HEK293T (cell line): ENCODE results near the gene CTDSPL.
"Not testable (repeated sequence)": the region's sequence is repeated elsewhere in the genome, so short reads cannot be mapped to it uniquely, and the experiment has no call there.

Experiments used
- CTCF ChIA-PET: fragments of 350-600 bp; formaldehyde crosslinking; extraction: SDS; loops from one replicate; lab custom pipeline; 2021; ENCODE audit warnings: antibody characterized with exemption, inconsistent platforms; lab: Yijun Ruan, JAX
- POLR2A ChIA-PET: fragments of 350-600 bp; formaldehyde crosslinking; extraction: SDS; loops from one replicate; lab custom pipeline; 2020; ENCODE audit warnings: antibody characterized with exemption, inconsistent platforms; lab: Yijun Ruan, JAX
- DNase-seq: peaks from one replicate; pipeline ENCODE4 v3.0.0; 2012; ENCODE audit warnings: mixed read lengths; ENCODE audit errors: extremely low spot score
- ARNT ChIP-seq: fragments of 450-650 bp; IDR thresholded peaks from 2 replicates; pipeline ENCODE4 v1.6.1; 2017; ENCODE audit warnings: mild to moderate bottlenecking
- BHLHE40 ChIP-seq: fragments of 450-650 bp; IDR thresholded peaks from 2 replicates; pipeline ENCODE4 v1.6.1; 2016; ENCODE audit warnings: mild to moderate bottlenecking, moderate library complexity, borderline replicate concordance
- CTBP1 ChIP-seq: fragments of 450-650 bp; IDR thresholded peaks from 2 replicates; pipeline ENCODE4 v1.6.1; 2016; ENCODE audit warnings: borderline replicate concordance
- ELF4 ChIP-seq: fragments of 450-650 bp; IDR thresholded peaks from 2 replicates; pipeline ENCODE4 v1.6.1; 2017; ENCODE audit warnings: antibody characterized with exemption
- FOXA1 ChIP-seq: fragments of 450-650 bp; IDR thresholded peaks from 2 replicates; pipeline ENCODE4 v1.6.1; 2016; ENCODE audit warnings: mild to moderate bottlenecking
- FOXK2 ChIP-seq: fragments of 450-650 bp; IDR thresholded peaks from 2 replicates; pipeline ENCODE4 v1.6.1; 2016; ENCODE audit warnings: mild to moderate bottlenecking
- FOXM1 ChIP-seq: fragments of 450-650 bp; IDR thresholded peaks from 2 replicates; pipeline ENCODE4 v1.6.1; 2017; ENCODE audit warnings: mild to moderate bottlenecking, borderline replicate concordance
- HDGF ChIP-seq: fragments of 450-650 bp; IDR thresholded peaks from 2 replicates; pipeline ENCODE4 v1.6.1; 2017; ENCODE audit warnings: antibody characterized with exemption, borderline replicate concordance
- L3MBTL2 ChIP-seq: fragments of 450-650 bp; conservative IDR thresholded peaks from 2 replicates; pipeline ENCODE4 v1.6.1; 2016; ENCODE audit warnings: mild to moderate bottlenecking
- LEF1 ChIP-seq: fragments of 450-650 bp; IDR thresholded peaks from 2 replicates; pipeline ENCODE4 v1.6.1; 2017; ENCODE audit warnings: mild to moderate bottlenecking, borderline replicate concordance
- NFRKB ChIP-seq: fragments of 450-650 bp; IDR thresholded peaks from 2 replicates; pipeline ENCODE4 v1.6.1; 2016; ENCODE audit warnings: mild to moderate bottlenecking, moderate library complexity
- PKNOX1 ChIP-seq: fragments of 450-650 bp; IDR thresholded peaks from 2 replicates; pipeline ENCODE4 v1.6.1; 2016
- SP1 ChIP-seq: fragments of 450-650 bp; IDR thresholded peaks from 2 replicates; pipeline ENCODE4 v1.6.1; 2017
- SUZ12 ChIP-seq: fragments of 450-650 bp; IDR thresholded peaks from 2 replicates; pipeline ENCODE4 v1.6.1; 2016; ENCODE audit warnings: mild to moderate bottlenecking
- TARDBP ChIP-seq: fragments of 450-650 bp; IDR thresholded peaks from 2 replicates; pipeline ENCODE4 v1.6.1; 2016
- ZNF384 ChIP-seq: fragments of 450-650 bp; IDR thresholded peaks from 2 replicates; pipeline ENCODE4 v1.6.1; 2016

The CTDSPL gene

GRCh38 chr3:37861620-37862041, at the start of gene CTDSPL:
TSS of gene CTDSPL (plus strand) at chr3:37861880. CDS start at chr3:37862200, 320 bp downstream.
- DNase-seq, result peak; percentile 67
- CTCF ChIA-PET, result no interaction called here
- POLR2A ChIA-PET, result no interaction called here
- TF ChIP-seq FOXK2 (no peak), SUZ12 (no peak), ELF4 (no peak), ARNT (no peak), FOXM1 (no peak), LEF1 (no peak), TARDBP (no peak), NFRKB (no peak), SP1 (no peak), FOXA1 (no peak), L3MBTL2 (no peak), HDGF (no peak), ZNF384 (no peak)

GRCh38 chr3:37812499-37812896, 49.2 kb upstream of the CTDSPL start:
- CTCF ChIA-PET, result no interaction called here

GRCh38 chr3:37813403-37813802, 48.3 kb upstream of the CTDSPL start:
- ChIA-PET CTCF (interaction anchor here (0.9 kb wide), 1 partner anchor 154 kb away, joined by 3 read pairs; no protein-coding TSS in a partner anchor), POLR2A (no interaction called here)
- DNase-seq, result no peak
- no peak for TF ChIP-seq ELF4
- TF ChIP-seq FOXK2, result no peak
- TF ChIP-seq LEF1, result no peak
- no peak for TF ChIP-seq PKNOX1
- TF ChIP-seq CTBP1, result no peak
- no peak for TF ChIP-seq HDGF
- no peak for TF ChIP-seq NFRKB
- no peak for TF ChIP-seq ARNT
- no peak for TF ChIP-seq SUZ12
- no peak for TF ChIP-seq BHLHE40
- no peak for TF ChIP-seq ZNF384
- TF ChIP-seq FOXM1, result no peak
- no peak for TF ChIP-seq FOXA1
- no peak for TF ChIP-seq TARDBP

More at GRCh38 chr3:37812499-37812896, 49.2 kb upstream of the CTDSPL start:
- no peak for DNase-seq
- POLR2A ChIA-PET, result no interaction called here
- no peak for TF ChIP-seq BHLHE40

GRCh38 chr3:37814547-37814946, 47.1 kb upstream of the CTDSPL start:
- ChIA-PET POLR2A (no interaction called here), CTCF (interaction anchor here (0.7 to 1.2 kb wide), 2 partner anchors 11 to 12 kb away, joined by 3 to 4 read pairs; no protein-coding TSS in a partner anchor)
- DNase-seq, result peak; percentile 23
- TF ChIP-seq SUZ12 (no peak), SP1 (no peak), BHLHE40 (no peak), LEF1 (no peak)

GRCh38 chr3:37815156-37815555, 46.5 kb upstream of the CTDSPL start:
- CTCF ChIA-PET, result interaction anchor here (0.7 to 1.2 kb wide), 2 partner anchors 11 to 13 kb away, joined by 3 to 4 read pairs; no protein-coding TSS in a partner anchor
- DNase-seq, POLR2A ChIA-PET: not testable (repeated sequence)

- ChIA-PET POLR2A (no interaction called here), CTCF (interaction anchor here (0.6 kb wide), 1 partner anchor 219 kb away, joined by 3 read pairs; no protein-coding TSS in a partner anchor)
- TF ChIP-seq BHLHE40 (no peak), FOXK2 (no peak), NFRKB (no peak), SUZ12 (no peak), ZNF384 (no peak), PKNOX1 (no peak), L3MBTL2 (no peak), TARDBP (no peak), SP1 (no peak), HDGF (no peak), FOXM1 (no peak), ARNT (no peak), ELF4 (no peak)
- DNase-seq, result no peak
Measured at GRCh38 chr3:37816271-37816670, 45.4 kb upstream of the CTDSPL start.

- POLR2A ChIA-PET, result no interaction called here
- no peak for DNase-seq
- no peak for TF ChIP-seq ARNT
- no peak for TF ChIP-seq BHLHE40
- TF ChIP-seq FOXM1, result no peak
- no peak for TF ChIP-seq PKNOX1
- TF ChIP-seq SUZ12, result no peak
- TF ChIP-seq FOXK2, result no peak
- no peak for TF ChIP-seq FOXA1
- TF ChIP-seq HDGF, result no peak
- TF ChIP-seq LEF1, result no peak
- TF ChIP-seq SP1, result no peak
- TF ChIP-seq ZNF384, result no peak
- TF ChIP-seq TARDBP, result no peak
- no peak for TF ChIP-seq CTBP1
- TF ChIP-seq NFRKB, result no peak
- TF ChIP-seq ELF4, result no peak
- no peak for TF ChIP-seq L3MBTL2
Measured at GRCh38 chr3:37819591-37819990, 42.1 kb upstream of the CTDSPL start.

More at GRCh38 chr3:37819591-37819990, 42.1 kb upstream of the CTDSPL start:
- CTCF ChIA-PET, result interaction anchor here (1.4 kb wide), 1 partner anchor 12 kb away, joined by 3 read pairs; no protein-coding TSS in a partner anchor
